Measurements from ENCODE around the gene OAT.

- TF ChIP-seq MYC (IDR thresholded peaks at IDR 0.05; ENCODE audit: borderline replicate concordance, low read length) (no peak), BHLHE40 (IDR thresholded peaks at IDR 0.05; ENCODE audit: low read depth, low read length) (no peak), POLR2A (IDR thresholded peaks at IDR 0.05; ENCODE audit: low read length) (no peak), CEBPB (IDR thresholded peaks at IDR 0.05) (no peak), CTCF (IDR thresholded peaks at IDR 0.05) (no peak)
- TF ChIP-seq, protein P1, sequence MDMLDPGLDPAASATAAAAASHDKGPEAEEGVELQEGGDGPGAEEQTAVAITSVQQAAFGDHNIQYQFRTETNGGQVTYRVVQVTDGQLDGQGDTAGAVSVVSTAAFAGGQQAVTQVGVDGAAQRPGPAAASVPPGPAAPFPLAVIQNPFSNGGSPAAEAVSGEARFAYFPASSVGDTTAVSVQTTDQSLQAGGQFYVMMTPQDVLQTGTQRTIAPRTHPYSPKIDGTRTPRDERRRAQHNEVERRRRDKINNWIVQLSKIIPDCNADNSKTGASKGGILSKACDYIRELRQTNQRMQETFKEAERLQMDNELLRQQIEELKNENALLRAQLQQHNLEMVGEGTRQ (IDR thresholded peaks at IDR 0.05), result no peak
These were observed 35.4 kb upstream of the OAT start for GRCh38 chr10:124453960-124454610.

Measured in A549 (cell line).